IMR-90 (cell line): Measurements from ENCODE around the gene FAM217A. TPM values are rescaled to one million over a fixed set of nuclear protein-coding genes. Genes with fewer than 3 reads are reported as not detected.

Experiments
- ATAC-seq: fragments of 200-7000 bp; cut with Tn5 transposase; 2 replicates; pipeline ENCODE4 v1.9.1; 2020; ENCODE audit warnings: low read depth, mild to moderate bottlenecking, moderate library complexity
- BruUV-seq: library from RNA; stranded (reverse); fragments of 400-500 nt; replicated peaks from 2 replicates; lab custom pipeline; 2021; lab: Mats Ljungman, UMichigan
- CTCF ChIA-PET: fragments of 300-600 bp; formaldehyde crosslinking; extraction: SDS; loops from one replicate; lab custom pipeline; 2021; ENCODE audit warnings: antibody characterized with exemption; lab: Yijun Ruan, JAX
- POLR2A ChIA-PET: fragments of 300-600 bp; sonication (Branson Sonifier 250); formaldehyde crosslinking; loops from one replicate; lab custom pipeline; 2022; ENCODE audit warnings: antibody characterized with exemption; ENCODE audit not compliant: unreplicated experiment; lab: Charles Lee
- DNase-seq: peaks from one replicate; pipeline ENCODE4 v3.0.0; 2013
- H2AFZ ChIP-seq: replicated peaks from 2 replicates; pipeline ENCODE3; 2013; ENCODE audit warnings: low read length, mild to moderate bottlenecking; ENCODE audit not compliant: poor library complexity
- H2AK5ac ChIP-seq: 2 replicates; pipeline ENCODE4 v1.6.1; 2013; ENCODE audit warnings: low read depth, low read length, inconsistent platforms
- H2AK9ac ChIP-seq: replicated peaks from 2 replicates; pipeline ENCODE3; 2013; ENCODE audit warnings: mild to moderate bottlenecking, low read depth, low read length, moderate library complexity; ENCODE audit not compliant: poor library complexity
- H2BK120ac ChIP-seq: 2 replicates; pipeline ENCODE4 v1.6.1; 2013; ENCODE audit warnings: low read depth, low read length, inconsistent platforms
- H2BK15ac ChIP-seq: 3 replicates; pipeline ENCODE4 v1.6.1; 2013; ENCODE audit warnings: low read depth, low read length, inconsistent platforms
- H2BK20ac ChIP-seq: 2 replicates; pipeline ENCODE4 v1.6.1; 2013; ENCODE audit warnings: low read depth, mild to moderate bottlenecking, inconsistent platforms, low read length, moderate library complexity
- H2BK5ac ChIP-seq: 2 replicates; pipeline ENCODE4 v1.6.1; 2013; ENCODE audit warnings: mild to moderate bottlenecking, low read depth, low read length, inconsistent platforms; ENCODE audit not compliant: poor library complexity, severe bottlenecking
- H3K14ac ChIP-seq: replicated peaks from 2 replicates; pipeline ENCODE4 v1.6.1; 2013; ENCODE audit warnings: low read depth, low read length, inconsistent platforms
- H3K18ac ChIP-seq: 2 replicates; pipeline ENCODE4 v1.6.1; 2013; ENCODE audit warnings: low read depth, low read length, control low read depth
- H3K23ac ChIP-seq: 2 replicates; pipeline ENCODE4 v1.6.1; 2013; ENCODE audit warnings: low read depth, low read length, inconsistent platforms
- H3K27ac ChIP-seq: 2 replicates; pipeline ENCODE4 v1.5.1; 2013; ENCODE audit warnings: mild to moderate bottlenecking, control low read depth, low read length; ENCODE audit not compliant: insufficient read depth
- H3K27me3 ChIP-seq: 2 replicates; pipeline ENCODE4 v1.6.1; 2013; ENCODE audit warnings: low read length; ENCODE audit not compliant: control insufficient read depth, insufficient read depth
- H3K36me3 ChIP-seq: 2 replicates; pipeline ENCODE4 v1.6.1; 2013; ENCODE audit warnings: low read length, mixed read lengths; ENCODE audit not compliant: control insufficient read depth, insufficient read depth
- H3K4ac ChIP-seq: 2 replicates; pipeline ENCODE4 v1.6.1; 2013; ENCODE audit warnings: low read depth, low read length, inconsistent platforms
- H3K4me1 ChIP-seq: 2 replicates; pipeline ENCODE4 v1.6.1; 2013; ENCODE audit warnings: low read length, mixed read lengths; ENCODE audit not compliant: control insufficient read depth, insufficient read depth
- H3K4me2 ChIP-seq: 2 replicates; pipeline ENCODE4 v1.6.1; 2013; ENCODE audit warnings: low read depth, mild to moderate bottlenecking, control low read depth, low read length, moderate library complexity
- H3K4me3 ChIP-seq: 2 replicates; pipeline ENCODE4 v1.5.1; 2013; ENCODE audit warnings: low read depth, mild to moderate bottlenecking, control low read depth, low read length, moderate library complexity; ENCODE audit not compliant: insufficient read depth
- H3K56ac ChIP-seq: 2 replicates; pipeline ENCODE4 v1.6.1; 2013; ENCODE audit warnings: low read length, inconsistent platforms; ENCODE audit not compliant: insufficient read depth; ENCODE audit errors: extremely low read depth
- H3K79me1 ChIP-seq, 2 experiments: 2 replicates each; pipeline ENCODE4 v1.6.1; 2013; ENCODE audit warnings: low read length in 2 of 2, inconsistent platforms in 1 of 2, low read depth in 1 of 2
- H3K9ac ChIP-seq: 2 replicates; pipeline ENCODE4 v1.6.1; 2013; ENCODE audit warnings: low read depth, low read length, control low read depth
- H3K9me1 ChIP-seq: 2 replicates; pipeline ENCODE4 v1.6.1; 2013; ENCODE audit warnings: low read length, inconsistent platforms; ENCODE audit not compliant: insufficient read depth
- H3K9me3 ChIP-seq: 2 replicates; pipeline ENCODE4 v1.6.1; 2013; ENCODE audit warnings: low read length; ENCODE audit not compliant: control insufficient read depth, insufficient read depth
- H4K20me1 ChIP-seq: 2 replicates; pipeline ENCODE4 v1.6.1; 2013; ENCODE audit warnings: low read length, inconsistent platforms; ENCODE audit not compliant: insufficient read depth
- H4K5ac ChIP-seq: 2 replicates; pipeline ENCODE4 v1.6.1; 2013; ENCODE audit warnings: mild to moderate bottlenecking, low read depth, low read length, control low read depth
- H4K8ac ChIP-seq, 2 experiments: 2 replicates each; pipeline ENCODE4 v1.6.1; 2013; ENCODE audit warnings: low read depth in 2 of 2, low read length in 2 of 2, control low read depth in 1 of 2, inconsistent platforms in 1 of 2
- H4K91ac ChIP-seq: 2 replicates; pipeline ENCODE4 v1.6.1; 2013; ENCODE audit warnings: low read depth, low read length, inconsistent platforms; ENCODE audit not compliant: insufficient read depth
- BHLHE40 ChIP-seq: fragments of 150-350 bp; IDR thresholded peaks from 2 replicates; pipeline ENCODE4 v1.6.1; 2016; ENCODE audit warnings: mild to moderate bottlenecking, low read depth, low read length
- CHD1 ChIP-seq: IDR thresholded peaks from 2 replicates; pipeline ENCODE4 v1.6.1; 2012; ENCODE audit warnings: low read depth, low read length, improper control_type of control experiment
- RFX5 ChIP-seq: IDR thresholded peaks from 2 replicates; pipeline ENCODE4 v1.8.0; 2012; ENCODE audit warnings: low read depth, mild to moderate bottlenecking, low read length, moderate library complexity
- WGBS, 2 experiments: methylation state at CpG; one replicate each; pipeline versions ENCODE4 v1.1.5 to v1.1.7; 2013; ENCODE audit warnings: missing lambda C conversion rate in 2 of 2; ENCODE audit not compliant: insufficient read length in 1 of 2; ENCODE audit errors: extremely low coverage in 2 of 2; 5-methylcytosine and 5-hydroxymethylcytosine counted together
- dilution Hi-C: fragments of 300-500 bp; cut with HindIII; formaldehyde crosslinking; loops from one replicate; pipeline ENCODE4 v1.14.3; 2018; ENCODE audit warnings: low sequenced_read_pairs; ENCODE audit not compliant: unreplicated experiment
- in situ Hi-C: fragments of 300-500 bp; cut with MboI; formaldehyde crosslinking; loops from 3 replicates; pipeline ENCODE4 v1.14.3; 2019; ENCODE audit warnings: low sequenced_read_pairs, inconsistent platforms, mixed read lengths
- intact Hi-C: fragments of 100-400 bp; cut with micrococcal nuclease; formaldehyde crosslinking; loops from 2 replicates; pipeline ENCODE4 v1.10.0; 2022
- polyA plus RNA-seq, 3 experiments: library from polyadenylated mRNA; depleted of rRNA; stranded (reverse); fragments of >200 nt; gene quantifications; 2 replicates each; pipeline ENCODE4 v1.2.3, GENCODE V29; 2012; ENCODE audit warnings: low replicate concordance in 1 of 3
- total RNA-seq: library from RNA; depleted of rRNA; stranded (reverse); fragments of >200 nt; gene quantifications from 2 replicates; pipeline ENCODE4 v1.2.3, GENCODE V29; 2012
- TF ChIP-seq, protein P1 (sequence below): conservative IDR thresholded peaks from 2 replicates; pipeline ENCODE4 v1.5.1; 2012; ENCODE audit warnings: mild to moderate bottlenecking, low read depth, low read length, improper control_type of control experiment

The FAM217A gene
- total and polyA plus RNA-seq, 2 of the 4 experiments (the other 2 are of a cell fraction), result not detected

- Histone ChIP-seq H4K8ac (no peak overlapping the region), H2AK5ac (no peak overlapping the region), H2BK120ac (no peak overlapping the region), H3K14ac (no peak overlapping the region), H3K56ac (no peak overlapping the region), H3K4ac (no peak overlapping the region), H2BK15ac (no peak overlapping the region), H3K4me3 (no peak overlapping the region), H4K5ac (no peak overlapping the region), H2BK5ac (no peak overlapping the region), H2BK20ac (no peak overlapping the region), H3K9ac (no peak overlapping the region), H3K23ac (no peak overlapping the region), H3K27ac (no peak overlapping the region), H3K27me3 (no peaks in the 10 kb centered on the region), H3K4me2 (no peak overlapping the region), H2AFZ (no peak overlapping the region), H3K18ac (no peak overlapping the region), H3K36me3 (peaks cover 21% of the 10 kb centered on the region), H3K9me1 (peaks cover 7% of the 10 kb centered on the region), H4K20me1 (peaks cover 45% of the 10 kb centered on the region), H3K4me1 (no peaks in the 10 kb centered on the region; the same call in 1 of the 2 replicates), H2AK9ac (no peak overlapping the region), H3K9me3 (no peaks in the 10 kb centered on the region), H3K79me1 (peaks cover 40 to 62% of the 10 kb centered on the region in 2 experiments), H4K91ac (no peak overlapping the region)
- intact Hi-C loops, result no loop called here
- TF ChIP-seq BHLHE40 (no peak), RFX5 (no peak), CHD1 (no peak)
- TF ChIP-seq, protein P1, sequence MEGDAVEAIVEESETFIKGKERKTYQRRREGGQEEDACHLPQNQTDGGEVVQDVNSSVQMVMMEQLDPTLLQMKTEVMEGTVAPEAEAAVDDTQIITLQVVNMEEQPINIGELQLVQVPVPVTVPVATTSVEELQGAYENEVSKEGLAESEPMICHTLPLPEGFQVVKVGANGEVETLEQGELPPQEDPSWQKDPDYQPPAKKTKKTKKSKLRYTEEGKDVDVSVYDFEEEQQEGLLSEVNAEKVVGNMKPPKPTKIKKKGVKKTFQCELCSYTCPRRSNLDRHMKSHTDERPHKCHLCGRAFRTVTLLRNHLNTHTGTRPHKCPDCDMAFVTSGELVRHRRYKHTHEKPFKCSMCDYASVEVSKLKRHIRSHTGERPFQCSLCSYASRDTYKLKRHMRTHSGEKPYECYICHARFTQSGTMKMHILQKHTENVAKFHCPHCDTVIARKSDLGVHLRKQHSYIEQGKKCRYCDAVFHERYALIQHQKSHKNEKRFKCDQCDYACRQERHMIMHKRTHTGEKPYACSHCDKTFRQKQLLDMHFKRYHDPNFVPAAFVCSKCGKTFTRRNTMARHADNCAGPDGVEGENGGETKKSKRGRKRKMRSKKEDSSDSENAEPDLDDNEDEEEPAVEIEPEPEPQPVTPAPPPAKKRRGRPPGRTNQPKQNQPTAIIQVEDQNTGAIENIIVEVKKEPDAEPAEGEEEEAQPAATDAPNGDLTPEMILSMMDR, result no peak
- in situ Hi-C loops, result no loop called here
- dilution Hi-C loops, result no loop called here
- CTCF ChIA-PET, result interaction anchor here (1.2 kb wide), 1 partner anchor 23 kb away, joined by 3 read pairs; no protein-coding TSS in a partner anchor
- 80% methylated on average over 3 of the region's 9 CpGs; no CpG with 5 or more reads in 1 of the 2 experiments for WGBS, 2 experiments
- no TSS peak for BruUV-seq
- POLR2A ChIA-PET, result no interaction called here
- ATAC-seq, result no peak
- DNase-seq, result no peak
Measured at GRCh38 chr6:4032475-4032874, 46.5 kb downstream of the FAM217A start.
